ENCODE results near the gene NAP1L1.

DNA sequence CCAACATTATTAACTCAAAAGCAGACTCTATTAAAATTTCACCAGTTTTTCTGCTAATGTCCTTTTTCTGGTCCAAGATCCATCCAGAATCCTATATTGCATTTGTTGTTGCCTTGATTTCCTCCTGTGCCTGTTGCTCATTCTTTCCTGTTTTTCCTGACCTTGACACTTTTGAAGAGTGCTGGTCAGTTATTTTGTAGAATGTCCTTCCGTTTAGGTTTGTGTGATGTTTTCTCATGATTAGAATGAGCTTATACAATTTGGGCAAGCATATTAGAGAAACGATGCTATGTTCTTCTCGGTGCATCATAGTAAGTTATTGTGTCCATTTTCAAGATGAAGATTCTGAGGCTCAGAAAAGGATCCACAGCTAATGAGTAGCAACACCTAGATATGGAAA is 86.8 kb downstream of the NAP1L1 start:
- TF ChIP-seq SPI1 (IDR thresholded peaks at IDR 0.05; ENCODE audit: borderline replicate concordance, low read depth) (no peak), REST (IDR thresholded peaks at IDR 0.05; ENCODE audit: insufficient replicate concordance, low read depth) (no peak), GABPA (IDR thresholded peaks at IDR 0.05; ENCODE audit: low read depth) (no peak)
- TF ChIP-seq, protein P1, sequence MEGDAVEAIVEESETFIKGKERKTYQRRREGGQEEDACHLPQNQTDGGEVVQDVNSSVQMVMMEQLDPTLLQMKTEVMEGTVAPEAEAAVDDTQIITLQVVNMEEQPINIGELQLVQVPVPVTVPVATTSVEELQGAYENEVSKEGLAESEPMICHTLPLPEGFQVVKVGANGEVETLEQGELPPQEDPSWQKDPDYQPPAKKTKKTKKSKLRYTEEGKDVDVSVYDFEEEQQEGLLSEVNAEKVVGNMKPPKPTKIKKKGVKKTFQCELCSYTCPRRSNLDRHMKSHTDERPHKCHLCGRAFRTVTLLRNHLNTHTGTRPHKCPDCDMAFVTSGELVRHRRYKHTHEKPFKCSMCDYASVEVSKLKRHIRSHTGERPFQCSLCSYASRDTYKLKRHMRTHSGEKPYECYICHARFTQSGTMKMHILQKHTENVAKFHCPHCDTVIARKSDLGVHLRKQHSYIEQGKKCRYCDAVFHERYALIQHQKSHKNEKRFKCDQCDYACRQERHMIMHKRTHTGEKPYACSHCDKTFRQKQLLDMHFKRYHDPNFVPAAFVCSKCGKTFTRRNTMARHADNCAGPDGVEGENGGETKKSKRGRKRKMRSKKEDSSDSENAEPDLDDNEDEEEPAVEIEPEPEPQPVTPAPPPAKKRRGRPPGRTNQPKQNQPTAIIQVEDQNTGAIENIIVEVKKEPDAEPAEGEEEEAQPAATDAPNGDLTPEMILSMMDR (IDR thresholded peaks at IDR 0.05; ENCODE audit: insufficient read depth, low read length), result no peak
